GM21390 (cell line): Measurements from ENCODE around the gene RNASE13.

ENCODE experiments used
- ATAC-seq: cut with Tn5 transposase; IDR thresholded peaks from one replicate; pipeline ENCODE4 v1.9.1; 2021; ENCODE audit not compliant: unreplicated experiment

The RNASE13 gene

DNA sequence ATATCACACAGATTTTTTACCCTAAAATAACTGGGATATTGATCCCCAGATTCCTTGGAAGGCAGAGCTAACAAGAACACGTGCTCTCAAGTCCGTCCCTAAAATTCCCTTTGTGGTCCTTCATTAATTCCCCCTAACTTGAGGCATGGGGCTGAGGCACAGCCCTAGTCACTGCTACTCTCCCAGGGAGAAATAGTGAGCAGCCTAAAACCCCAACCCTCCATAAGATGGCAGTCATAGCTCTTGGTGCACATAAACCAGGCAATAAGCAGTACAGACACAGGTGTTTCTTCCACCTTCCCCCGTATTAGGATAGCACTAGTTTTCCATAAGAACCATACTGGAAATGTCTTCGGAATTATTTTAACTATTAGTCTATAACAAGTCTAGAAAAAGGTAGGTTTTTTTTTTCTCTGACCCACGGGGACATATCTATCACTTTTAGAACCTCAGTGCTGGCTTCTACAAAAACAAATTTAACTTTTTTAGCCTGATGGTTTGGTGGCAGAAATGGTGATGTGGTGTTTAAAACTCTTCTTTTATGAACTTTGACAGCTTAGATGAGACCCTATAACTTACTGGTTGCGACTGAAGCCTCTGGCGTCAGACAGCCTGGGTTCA is 32.4 kb upstream of the RNASE13 start:
- ATAC-seq, result no peak

DNA sequence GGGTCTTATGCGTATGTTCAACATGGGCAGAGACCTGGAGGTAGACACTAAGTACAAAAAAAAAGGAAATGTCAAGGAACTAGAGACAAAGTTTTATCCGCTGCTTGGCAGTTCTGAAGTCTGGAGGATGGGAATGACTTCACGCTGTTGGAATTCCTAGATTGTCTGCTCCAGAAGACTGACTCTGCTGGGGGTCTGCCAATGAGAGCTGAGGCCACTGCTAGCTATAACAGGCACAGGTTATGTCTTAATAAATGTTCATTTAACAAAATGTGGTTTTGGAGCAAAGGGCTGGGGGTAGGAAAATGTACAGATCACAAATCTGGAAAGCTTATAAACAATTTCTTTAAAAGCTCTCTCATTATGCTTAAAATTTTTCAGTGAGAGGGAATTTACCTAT is 28.9 kb upstream of the RNASE13 start:
- no peak for ATAC-seq

- ATAC-seq, result no peak
Measured at GRCh38 chr14:21061347-21061668, 26.7 kb upstream of the RNASE13 start.

- ATAC-seq, result no peak
Measured at GRCh38 chr14:21060614-21061346, 26.2 kb upstream of the RNASE13 start.

DNA sequence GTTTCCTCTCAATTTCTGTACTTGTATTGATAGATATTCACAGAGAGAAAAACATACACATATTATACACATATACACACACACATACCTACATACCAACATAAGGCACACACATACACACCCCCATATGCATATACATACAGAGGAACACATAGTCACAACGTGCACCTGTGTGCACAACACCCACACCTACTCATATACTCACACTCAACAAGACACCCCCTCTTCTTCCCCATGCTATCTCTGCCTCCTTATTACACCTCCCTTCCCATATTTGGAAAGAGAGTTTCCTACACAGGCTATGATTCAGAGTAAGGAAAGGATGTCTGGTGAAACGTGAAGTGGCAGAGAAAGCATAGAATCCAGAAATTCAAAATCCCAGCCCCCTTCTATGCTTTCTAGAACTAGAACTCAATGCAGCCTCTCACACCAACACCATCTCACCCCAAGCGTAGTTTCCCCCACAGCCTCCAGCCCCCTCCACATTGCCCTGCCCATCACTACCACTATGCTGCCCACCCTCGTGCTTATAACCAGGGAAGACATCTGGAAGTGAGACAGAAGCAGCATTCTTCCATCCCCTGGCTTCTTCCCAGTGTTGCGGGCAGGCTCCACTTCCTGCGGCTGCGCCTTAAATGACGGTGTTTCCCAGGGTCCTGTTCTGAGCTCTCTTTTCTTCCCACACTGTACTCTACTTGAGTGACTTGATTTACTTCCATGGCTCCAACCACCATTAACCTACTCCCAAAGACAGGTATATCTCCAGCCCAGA is 25.4 kb upstream of the RNASE13 start:
- ATAC-seq, result no peak

DNA sequence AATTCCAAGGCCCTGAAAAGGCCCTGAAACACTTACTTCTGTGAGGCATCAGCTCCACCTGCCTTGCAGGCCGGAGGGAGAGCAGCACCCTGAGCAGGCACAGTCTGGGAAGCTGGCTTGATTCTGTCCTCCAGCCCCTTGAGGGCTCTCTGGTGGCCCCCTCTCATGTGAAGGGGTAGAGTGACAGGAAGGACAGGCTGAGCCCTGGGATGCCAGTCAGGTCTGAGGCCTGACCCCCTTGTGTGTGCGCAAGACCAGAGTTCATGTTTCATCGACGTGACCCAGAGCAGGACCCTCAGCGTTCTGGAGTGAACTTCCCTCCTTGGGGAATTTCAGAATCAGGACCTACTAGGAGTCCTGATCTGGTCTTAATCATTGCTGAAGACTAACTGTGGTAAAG is 24.3 kb upstream of the RNASE13 start:
- no peak for ATAC-seq

- no peak for ATAC-seq
Measured at GRCh38 chr14:21057803-21058675, 23.4 kb upstream of the RNASE13 start, which contains the start of gene RNASE8. Gene RNASE8 (plus strand): TSS chr14:21057822. CDS start chr14:21057893, 71 bp downstream.

DNA sequence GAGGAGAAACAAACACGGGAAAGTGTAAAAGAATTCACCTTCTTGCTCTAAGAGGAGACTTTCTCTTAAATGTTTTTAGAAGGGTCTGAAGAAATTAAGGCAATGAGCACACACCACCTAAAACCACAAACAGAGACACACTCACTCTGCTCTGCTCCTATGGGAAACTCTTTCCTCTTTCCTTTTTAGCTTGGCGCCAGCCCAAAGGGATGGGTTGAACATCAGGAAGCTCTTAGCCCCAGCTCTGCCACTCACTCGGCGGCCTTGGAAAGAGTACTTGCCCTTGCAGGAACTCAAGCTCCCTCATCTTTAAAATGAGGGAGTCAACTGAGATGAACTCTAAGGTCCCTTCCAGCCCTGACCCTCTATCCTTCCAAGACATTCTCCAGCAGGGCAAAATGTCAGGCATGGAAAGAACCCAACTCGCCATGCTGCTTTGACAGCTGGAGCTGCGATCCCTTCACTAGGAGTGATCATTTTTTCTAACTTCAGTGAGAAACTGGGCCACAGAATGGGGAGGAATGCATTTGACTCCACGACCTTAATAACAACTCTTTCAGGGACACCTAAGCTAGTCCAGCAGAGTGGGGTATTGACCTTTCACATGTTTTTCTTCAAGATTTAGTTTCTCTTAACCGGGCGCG is 22.0 kb upstream of the RNASE13 start:
- no peak for ATAC-seq

- ATAC-seq, result no peak
Measured at GRCh38 chr14:21055432-21056117, 21.0 kb upstream of the RNASE13 start.

- ATAC-seq, result no peak
Measured at GRCh38 chr14:21054768-21055145, 20.1 kb upstream of the RNASE13 start.

DNA sequence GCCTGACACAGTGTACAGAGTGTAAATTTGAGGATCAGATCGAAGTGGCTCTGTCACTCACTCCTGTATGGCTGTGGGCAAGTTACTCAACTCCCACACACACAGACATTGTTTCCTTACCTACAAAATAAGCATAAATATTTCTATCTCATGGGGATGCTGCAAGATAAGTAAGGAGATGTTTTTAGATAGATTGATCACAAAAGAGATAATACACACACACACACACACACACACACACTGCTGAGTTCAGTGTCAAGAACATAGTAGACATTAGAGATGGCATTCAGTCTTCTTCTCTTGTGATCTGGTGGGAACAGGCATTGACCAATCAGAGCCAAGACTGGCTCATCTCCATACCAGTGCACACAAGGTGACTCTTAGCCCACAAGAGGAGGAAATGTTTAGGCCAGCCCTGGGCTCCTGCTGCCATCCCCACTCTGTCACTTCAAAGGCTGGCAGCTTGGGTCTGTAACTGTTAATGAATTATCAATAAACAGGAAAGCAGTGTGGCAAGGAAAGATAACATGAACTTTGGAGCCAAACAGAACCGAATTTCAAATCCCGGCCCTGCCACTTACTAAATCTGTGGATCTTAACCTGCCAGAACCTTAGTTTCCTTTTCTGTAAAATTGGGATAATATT is 19.6 kb upstream of the RNASE13 start:
- ATAC-seq, result no peak

DNA sequence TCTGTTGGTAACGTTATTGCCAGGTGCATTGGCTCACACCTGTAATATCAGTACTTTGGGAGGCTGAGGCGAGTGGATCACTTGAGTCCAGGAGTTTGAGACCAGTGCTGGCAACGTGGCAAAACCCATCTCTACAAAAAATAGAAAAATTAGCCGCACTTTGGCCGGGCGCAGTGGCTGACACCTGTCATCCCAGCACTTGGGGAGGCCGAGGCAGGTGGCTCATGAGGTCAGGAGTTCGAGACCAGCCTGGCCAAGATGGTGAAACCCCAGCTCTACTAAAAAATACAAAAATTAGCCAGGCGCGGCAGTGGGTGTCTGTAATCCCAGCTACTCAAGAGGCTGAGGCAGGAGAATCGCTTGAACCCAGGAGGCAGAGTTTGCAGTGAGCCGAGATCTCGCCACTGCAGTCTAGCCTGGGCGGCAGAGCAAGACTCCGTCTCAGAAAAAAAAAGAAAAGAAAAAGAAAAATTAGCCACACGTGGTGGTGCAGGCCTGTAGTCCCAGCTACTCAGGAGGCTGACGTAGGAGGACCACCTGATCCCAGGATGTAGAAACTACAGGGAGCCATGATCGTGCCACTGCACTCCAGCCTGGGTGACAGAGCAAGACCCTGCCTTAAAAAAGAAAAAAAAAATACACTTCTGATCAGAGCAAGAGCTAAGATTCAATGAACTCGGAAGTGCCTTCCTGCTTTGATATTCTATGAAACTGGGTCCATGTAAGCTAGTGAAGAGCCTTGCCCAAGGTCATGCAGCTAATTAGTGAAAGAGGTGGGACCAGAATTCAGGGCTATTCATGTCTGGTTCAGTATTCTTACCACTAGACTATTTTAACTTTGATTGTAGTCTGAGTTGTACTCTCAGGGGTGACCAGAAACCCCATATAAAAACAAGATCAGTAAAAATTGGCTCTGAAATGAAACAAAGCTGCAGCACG is 18.8 kb upstream of the RNASE13 start:
- no peak for ATAC-seq

DNA sequence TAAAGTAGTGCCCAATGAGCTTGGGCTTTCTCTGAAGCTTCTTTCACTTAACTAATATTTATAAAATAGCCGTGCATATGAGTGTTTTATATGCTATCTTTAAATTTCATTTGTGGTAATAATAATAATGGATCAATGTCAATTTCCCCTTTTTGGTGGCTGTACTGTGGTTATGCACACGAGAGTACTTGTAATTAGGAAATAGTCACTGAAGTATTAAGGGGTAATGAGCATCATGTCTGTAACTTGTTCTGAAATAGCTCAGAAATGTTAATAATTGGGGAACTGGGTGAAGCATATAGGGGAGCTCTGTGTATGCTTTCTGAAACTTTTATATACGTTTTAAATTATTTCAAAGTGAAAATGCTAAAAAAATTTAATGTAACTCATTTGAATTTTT is 16.0 kb upstream of the RNASE13 start:
- no peak for ATAC-seq

DNA sequence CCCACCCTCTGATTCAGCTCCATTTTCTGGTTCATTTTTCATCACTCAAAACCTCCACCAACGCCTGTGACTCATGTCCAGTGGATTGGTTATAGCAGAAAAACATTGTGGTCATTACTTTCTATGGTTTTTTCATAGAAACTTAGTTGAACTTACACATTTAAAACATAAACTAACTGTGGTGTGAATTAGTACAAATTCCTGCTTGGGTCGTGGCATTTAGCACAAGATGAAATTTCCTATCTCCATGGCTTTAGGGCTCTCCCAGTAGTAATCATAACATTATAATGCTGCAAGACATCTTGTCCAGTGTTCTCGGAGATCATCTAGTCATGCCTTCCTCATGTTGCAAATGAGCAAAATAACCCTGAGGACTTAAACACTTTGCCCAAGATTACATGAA is 14.7 kb upstream of the RNASE13 start:
- no peak for ATAC-seq

GRCh38 chr14:21048638-21049037 is 14.0 kb upstream of the RNASE13 start:
- ATAC-seq, result no peak

DNA sequence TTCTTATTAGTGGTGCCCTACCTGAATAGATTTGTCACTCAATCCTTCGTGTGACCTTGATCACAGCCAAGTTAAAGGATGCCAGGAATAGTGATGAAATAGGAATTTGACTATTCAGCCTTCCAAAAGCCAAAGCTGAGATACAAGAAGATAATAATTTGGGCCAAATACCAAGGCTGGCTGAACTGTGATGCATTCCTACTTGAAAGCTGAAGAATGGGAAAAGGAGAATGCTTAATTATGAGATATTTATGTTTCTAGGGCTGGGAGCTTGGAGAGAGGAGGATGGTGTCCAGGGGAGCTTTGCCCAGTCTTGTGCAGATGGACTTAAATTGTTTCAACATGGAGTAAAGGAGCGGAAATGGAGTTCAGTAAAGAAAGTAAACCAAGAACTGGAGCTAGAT is 12.8 kb upstream of the RNASE13 start:
- ATAC-seq, result no peak

DNA sequence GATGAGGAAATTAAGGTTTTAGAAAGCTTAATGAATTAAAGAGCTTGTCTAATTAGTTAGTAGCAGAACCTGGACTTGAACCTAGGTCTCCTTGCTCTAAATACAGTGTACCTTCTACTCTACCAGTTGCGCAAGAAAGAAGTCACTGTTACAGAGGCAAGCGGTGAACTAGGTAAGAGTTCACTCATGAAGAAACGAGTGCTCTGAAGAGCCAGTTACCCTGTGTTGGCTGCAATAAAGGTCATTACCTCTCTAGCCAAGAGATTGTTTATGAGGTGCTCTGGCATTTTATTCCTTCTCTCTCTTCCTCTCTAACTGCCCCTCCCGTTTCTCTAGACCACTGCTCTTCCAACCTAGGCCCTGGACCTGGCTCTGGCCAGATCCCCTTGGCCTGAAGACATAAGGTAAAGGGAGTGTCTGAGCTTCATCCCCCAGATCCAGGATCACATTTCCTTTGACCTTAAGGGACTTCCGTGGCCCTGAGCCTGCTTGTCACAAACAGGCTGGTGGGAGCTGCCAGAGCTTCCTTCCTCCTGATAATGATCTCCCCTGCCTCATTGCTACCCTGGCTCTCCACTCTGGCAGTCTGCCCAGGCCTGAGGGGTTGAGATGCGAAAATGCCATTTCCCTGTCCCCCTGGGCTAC is 9.5 kb upstream of the RNASE13 start:
- no peak for ATAC-seq

DNA sequence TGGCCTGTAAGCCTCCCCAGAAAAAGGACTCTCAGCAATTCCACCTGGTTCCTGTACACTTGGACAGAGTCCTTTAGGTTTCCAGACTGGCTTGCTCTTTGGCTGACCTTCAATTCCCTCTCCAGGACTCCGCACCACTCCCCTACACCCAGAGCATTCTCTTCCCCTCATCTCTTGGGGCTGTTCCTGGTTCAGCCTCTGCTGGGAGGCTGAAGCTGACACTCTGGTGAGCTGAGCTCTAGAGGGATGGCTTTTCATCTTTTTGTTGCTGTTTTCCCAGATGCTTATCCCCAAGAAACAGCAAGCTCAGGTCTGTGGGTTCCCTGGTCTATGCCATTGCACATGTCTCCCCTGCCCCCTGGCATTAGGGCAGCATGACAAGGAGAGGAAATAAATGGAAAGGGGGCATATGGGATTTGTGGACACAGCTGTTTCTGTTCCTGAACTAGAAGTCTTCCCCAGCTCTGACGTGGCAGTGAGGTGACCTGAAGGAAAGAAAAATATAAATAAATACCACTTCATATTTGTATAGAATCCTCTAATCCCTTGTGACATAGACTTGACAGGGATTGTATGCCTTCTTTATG is 8.9 kb upstream of the RNASE13 start:
- ATAC-seq, result no peak
